GM10847 (cell line): Measurements from ENCODE around the gene SLC12A5.

ENCODE experiments used
- POLR2A ChIP-seq: IDR thresholded peaks from 2 replicates; pipeline ENCODE4 v1.6.1; 2011; ENCODE audit not compliant: insufficient read length; ENCODE audit errors: extremely low read depth

The SLC12A5 gene

GRCh38 chr20:46028772-46029371 is at the start of gene SLC12A5:
TSS of gene SLC12A5 (plus strand) at chr20:46029215. CDS start at chr20:46029345, 130 bp downstream.
- no peak for TF ChIP-seq POLR2A

DNA sequence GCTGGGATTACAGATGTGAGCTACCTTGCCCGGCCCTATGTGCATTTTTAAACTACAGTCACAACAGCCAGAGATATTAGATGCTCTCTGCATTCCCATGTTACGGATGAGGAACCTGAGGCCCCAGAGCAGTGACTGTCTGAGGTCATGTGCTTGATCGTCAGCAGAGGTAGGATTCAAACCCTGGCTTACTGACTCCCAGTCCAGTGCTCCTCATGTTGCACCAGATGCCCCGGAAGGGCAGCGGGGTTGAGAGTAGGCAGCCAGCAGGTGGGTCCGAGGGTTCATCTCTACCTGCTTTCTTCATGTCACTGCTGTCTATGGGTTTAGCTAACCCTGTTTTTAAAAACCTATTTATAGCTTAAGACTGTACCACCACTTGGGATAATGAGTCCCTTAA is 47.8 kb upstream of the SLC12A5 start:
- no peak for TF ChIP-seq POLR2A

DNA sequence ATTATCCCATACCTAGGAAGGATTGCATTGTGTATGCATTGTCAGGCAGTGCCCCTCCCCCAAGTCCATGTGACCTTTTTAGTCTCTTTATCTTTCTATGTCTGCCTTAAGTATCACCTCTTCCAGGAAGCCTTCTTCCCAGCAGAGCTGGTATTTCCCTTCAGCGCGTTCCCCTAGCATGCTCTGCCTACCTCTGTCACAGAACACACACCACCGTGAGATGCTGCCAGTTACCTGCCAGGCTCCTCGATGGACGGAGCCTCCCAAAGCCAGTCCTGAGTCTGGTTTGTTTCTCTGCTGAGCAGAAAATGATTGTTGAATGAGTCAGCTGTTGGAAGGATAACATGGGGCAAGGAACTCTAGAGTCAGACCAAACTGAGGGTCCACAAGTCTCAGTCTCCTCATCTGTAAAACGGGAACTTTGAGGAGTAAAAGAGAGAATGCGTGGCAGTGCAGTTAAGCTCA is 45.7 kb upstream of the SLC12A5 start:
- TF ChIP-seq POLR2A = no peak

- no peak for TF ChIP-seq POLR2A
These were observed 43.4 kb upstream of the SLC12A5 start for GRCh38 chr20:45985573-45985972.

GRCh38 chr20:45987108-45987780 is 41.8 kb upstream of the SLC12A5 start:
- no peak for TF ChIP-seq POLR2A

GRCh38 chr20:45991616-45992015 is 37.4 kb upstream of the SLC12A5 start:
- TF ChIP-seq POLR2A = no peak

DNA sequence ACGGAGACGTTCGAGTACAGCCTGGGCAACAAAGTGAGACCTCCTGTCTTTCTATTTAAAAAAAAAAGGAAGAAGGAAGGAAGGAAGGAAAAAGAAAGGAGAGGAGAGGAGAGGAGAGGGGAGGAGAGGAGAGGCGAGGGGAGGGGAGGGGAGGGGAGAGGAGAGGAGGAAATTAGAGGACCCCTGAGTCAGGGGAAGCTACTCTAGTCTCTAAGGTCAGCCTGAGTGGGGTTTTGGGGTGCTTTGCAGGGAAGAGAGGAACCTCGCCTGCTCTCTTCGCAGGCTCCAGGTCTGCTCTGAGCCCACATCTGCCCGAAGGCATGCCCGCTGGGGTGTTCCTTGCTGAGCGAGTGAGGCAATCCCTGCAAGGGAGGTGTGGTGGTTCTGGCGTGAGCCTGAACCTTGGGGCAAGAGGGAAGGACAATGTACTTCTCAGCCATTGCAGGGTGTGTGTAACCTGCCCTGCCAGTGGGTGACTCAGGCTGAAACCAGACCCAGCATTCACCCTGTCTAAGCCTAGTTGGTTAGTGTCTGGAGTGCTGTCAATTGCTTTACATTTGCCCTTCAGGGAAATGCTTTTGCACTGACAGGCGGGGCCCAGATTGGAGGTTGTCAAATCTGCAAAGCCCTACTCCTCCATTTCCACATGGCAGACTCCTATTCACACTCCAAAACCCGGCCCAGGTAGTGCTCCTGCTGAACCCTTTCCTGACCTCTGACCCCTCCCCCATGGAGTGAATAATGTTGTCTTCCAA is 35.6 kb upstream of the SLC12A5 start:
- TF ChIP-seq POLR2A = no peak

DNA sequence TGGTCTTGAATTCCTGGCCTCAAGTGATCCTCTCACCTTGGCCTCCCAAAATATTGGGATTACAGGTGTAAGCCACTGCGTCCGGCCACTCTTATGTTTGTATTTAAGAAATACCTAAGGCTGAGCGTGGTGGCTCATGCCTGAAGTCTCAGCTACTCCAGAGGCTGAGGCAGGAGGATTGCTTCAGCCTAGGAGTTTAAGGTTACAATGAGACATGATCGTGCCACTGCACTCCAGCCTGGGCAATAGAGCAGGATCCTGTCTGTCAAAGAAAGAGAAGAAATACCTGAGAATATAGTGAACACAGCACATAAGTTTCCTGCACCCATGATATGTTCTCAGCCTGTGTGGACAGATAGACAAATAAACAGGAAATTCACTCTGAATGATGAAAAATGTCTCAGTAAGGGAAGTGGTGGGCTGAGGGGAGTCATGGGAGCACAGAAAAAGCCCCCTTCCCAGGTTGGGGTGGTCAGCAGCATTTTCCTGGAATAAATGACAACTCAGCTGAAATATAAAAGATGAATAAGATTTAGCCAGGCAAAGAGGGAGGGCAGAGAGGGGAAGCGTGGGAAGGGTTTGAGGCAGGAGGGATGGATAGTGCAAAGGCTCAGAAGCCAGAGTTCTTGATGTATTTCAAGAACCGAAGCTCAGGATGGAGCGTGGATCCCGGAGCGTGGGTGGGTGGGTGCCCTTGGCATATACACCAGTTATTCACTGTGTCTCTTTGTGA is 34.1 kb upstream of the SLC12A5 start:
- TF ChIP-seq POLR2A = no peak

DNA sequence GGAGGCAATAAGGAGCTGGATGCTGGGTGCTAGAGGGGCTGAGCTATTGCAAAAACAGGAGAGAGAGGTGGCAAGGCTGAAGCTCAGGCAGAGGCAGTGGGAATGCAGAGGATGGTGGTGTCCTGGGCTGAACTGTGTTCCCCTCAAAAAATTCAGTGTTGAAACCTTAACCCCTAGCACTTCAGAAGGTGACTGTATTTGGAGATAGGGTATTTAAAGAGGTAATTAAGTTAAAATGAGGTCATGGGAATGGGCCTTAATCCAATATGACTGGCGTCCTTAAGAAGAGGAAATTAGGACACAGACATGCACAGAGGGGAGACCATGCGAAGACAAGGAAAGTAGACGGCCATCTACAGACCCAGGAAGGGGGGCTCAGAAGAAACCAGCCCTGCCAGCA is 31.8 kb upstream of the SLC12A5 start:
- TF ChIP-seq POLR2A = no peak

DNA sequence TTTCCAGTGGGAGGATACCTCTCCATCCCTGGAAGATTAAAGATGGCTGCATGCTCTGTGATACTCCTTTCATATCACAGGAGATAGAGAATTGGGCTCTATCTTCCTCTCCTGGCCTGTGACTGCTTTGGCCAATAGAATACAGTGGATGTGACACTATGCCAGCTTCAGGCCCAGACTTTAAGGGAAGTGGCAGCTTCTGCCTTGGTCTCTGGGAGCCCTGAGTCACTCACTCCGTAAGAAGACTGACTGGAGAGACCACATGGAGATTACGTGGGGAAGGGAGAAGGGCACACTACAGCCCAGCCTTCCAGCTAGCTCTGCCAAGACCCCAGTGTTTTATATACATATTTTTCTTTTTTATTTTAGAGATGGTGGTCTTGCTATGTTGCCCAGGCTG is 30.7 kb upstream of the SLC12A5 start:
- TF ChIP-seq POLR2A = no peak

DNA sequence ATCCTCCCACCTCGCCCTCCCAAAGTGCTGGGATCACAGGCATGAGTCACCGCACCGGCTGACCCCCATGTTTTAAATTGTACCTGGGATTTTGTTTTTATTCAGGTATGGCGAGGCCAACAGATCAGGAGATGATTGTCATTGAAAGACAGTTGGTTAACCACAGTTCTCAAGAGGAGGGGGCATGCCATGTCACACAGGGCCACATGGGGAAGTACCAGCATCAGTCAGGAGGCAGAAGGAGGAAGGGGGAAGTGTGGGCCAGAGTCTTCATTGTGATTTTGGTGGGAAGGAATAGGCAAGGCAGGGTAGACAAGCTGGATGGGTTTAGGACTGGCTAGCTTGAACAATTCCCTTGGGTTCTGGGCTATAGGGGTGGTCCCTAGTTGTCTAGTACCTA is 30.3 kb upstream of the SLC12A5 start:
- TF ChIP-seq POLR2A = no peak

GRCh38 chr20:45999557-46000261 is 29.3 kb upstream of the SLC12A5 start:
- no peak for TF ChIP-seq POLR2A

- TF ChIP-seq POLR2A = no peak
These were observed 28.6 kb upstream of the SLC12A5 start for GRCh38 chr20:46000262-46000996.

GRCh38 chr20:46001498-46001897 is 27.5 kb upstream of the SLC12A5 start:
- TF ChIP-seq POLR2A = no peak
